Mucosa of rectum (tissue), 2 donors: ENCODE measurements around the gene HAPLN3.

Source experiments
- H3K27ac ChIP-seq, 2 donors: one replicate each; pipeline ENCODE4 v1.7.0; 2013; ENCODE audit warnings: inconsistent platforms in 2 of 2, low read depth in 2 of 2, low read length in 2 of 2
- H3K27me3 ChIP-seq, 2 donors: one replicate each; pipeline ENCODE4 v1.7.0; 2013; ENCODE audit warnings: low read length in 2 of 2; ENCODE audit not compliant: control insufficient read depth in 2 of 2, insufficient read depth in 2 of 2
- H3K36me3 ChIP-seq, 2 donors: one replicate each; pipeline ENCODE4 v1.7.0; 2013; ENCODE audit warnings: low read length in 2 of 2; ENCODE audit not compliant: control insufficient read depth in 2 of 2, insufficient read depth in 2 of 2
- H3K4me1 ChIP-seq, 2 donors: one replicate each; pipeline ENCODE4 v1.7.0; 2013; ENCODE audit warnings: low read length in 2 of 2, mild to moderate bottlenecking in 1 of 2; ENCODE audit not compliant: control insufficient read depth in 2 of 2, insufficient read depth in 2 of 2
- H3K4me3 ChIP-seq, 2 donors: one replicate each; pipeline ENCODE4 v1.7.0; 2013; ENCODE audit warnings: low read length in 2 of 2
- H3K9ac ChIP-seq, 2 donors: one replicate each; pipeline ENCODE4 v1.7.0; 2013; ENCODE audit warnings: low read length in 2 of 2, low read depth in 1 of 2, mild to moderate bottlenecking in 1 of 2
- H3K9me3 ChIP-seq, 2 donors: one replicate each; pipeline ENCODE4 v1.7.0; 2013; ENCODE audit warnings: low read length in 2 of 2; ENCODE audit not compliant: control insufficient read depth in 2 of 2
- donor health status: healthy.
- donor health status: Normal muscosa, but diverticular disease.

Gene HAPLN3

GRCh38 chr15:88845616-88846015 is 49.7 kb downstream of the HAPLN3 start:
- no peaks in the 10 kb centered on the region for H3K9me3 ChIP-seq

GRCh38 chr15:88844749-88845386 is 50.5 kb downstream of the HAPLN3 start:
- H3K9me3 ChIP-seq: no peaks in the 10 kb centered on the region
- H3K4me1 ChIP-seq: no peaks in the 10 kb centered on the region
- no peak overlapping the region for H3K27ac ChIP-seq
- no peak overlapping the region for H3K9ac ChIP-seq
- no peaks in the 10 kb centered on the region for H3K36me3 ChIP-seq
- no peak overlapping the region for H3K4me3 ChIP-seq
- H3K27me3 ChIP-seq: no peaks in the 10 kb centered on the region

More at GRCh38 chr15:88845616-88846015, 49.7 kb downstream of the HAPLN3 start:
- Histone ChIP-seq H3K4me1 (no peaks in the 10 kb centered on the region), H3K27me3 (no peaks in the 10 kb centered on the region), H3K36me3 (no peaks in the 10 kb centered on the region), H3K4me3 (no peak overlapping the region), H3K9ac (no peak overlapping the region), H3K27ac (no peak overlapping the region)

GRCh38 chr15:88843334-88843733 is 52.0 kb downstream of the HAPLN3 start:
- no peaks in the 10 kb centered on the region for H3K9me3 ChIP-seq
- H3K9ac ChIP-seq: no peak overlapping the region
- no peaks in the 10 kb centered on the region for H3K4me1 ChIP-seq
- H3K27me3 ChIP-seq: no peaks in the 10 kb centered on the region
- no peak overlapping the region for H3K4me3 ChIP-seq
- no peak overlapping the region for H3K27ac ChIP-seq
- no peaks in the 10 kb centered on the region for H3K36me3 ChIP-seq

- no peak overlapping the region for H3K27ac ChIP-seq
- no peaks in the 10 kb centered on the region for H3K4me1 ChIP-seq
- H3K4me3 ChIP-seq: no peak overlapping the region
- no peaks in the 10 kb centered on the region for H3K9me3 ChIP-seq
- H3K27me3 ChIP-seq: no peaks in the 10 kb centered on the region
- no peaks in the 10 kb centered on the region for H3K36me3 ChIP-seq
- H3K9ac ChIP-seq: no peak overlapping the region
Observed at GRCh38 chr15:88842156-88842555, 53.2 kb downstream of the HAPLN3 start.

GRCh38 chr15:88841236-88841635 is 54.1 kb downstream of the HAPLN3 start:
- Histone ChIP-seq H3K27ac (no peak overlapping the region), H3K4me3 (no peak overlapping the region), H3K9me3 (no peaks in the 10 kb centered on the region), H3K27me3 (no peaks in the 10 kb centered on the region), H3K9ac (no peak overlapping the region), H3K36me3 (no peaks in the 10 kb centered on the region), H3K4me1 (no peaks in the 10 kb centered on the region)

GRCh38 chr15:88839961-88840360 is 55.4 kb downstream of the HAPLN3 start:
- Histone ChIP-seq H3K9ac (no peak overlapping the region), H3K4me3 (no peak overlapping the region), H3K9me3 (no peaks in the 10 kb centered on the region), H3K4me1 (no peaks in the 10 kb centered on the region), H3K36me3 (no peaks in the 10 kb centered on the region), H3K27me3 (no peaks in the 10 kb centered on the region), H3K27ac (no peak overlapping the region)

- Histone ChIP-seq H3K9me3 (no peaks in the 10 kb centered on the region), H3K4me3 (no peak overlapping the region), H3K36me3 (no peaks in the 10 kb centered on the region)
Observed at GRCh38 chr15:88839146-88839545, 56.2 kb downstream of the HAPLN3 start.

GRCh38 chr15:88838667-88839066 is 56.7 kb downstream of the HAPLN3 start:
- Histone ChIP-seq H3K4me1 (no peaks in the 10 kb centered on the region), H3K27ac (no peak overlapping the region), H3K4me3 (no peak overlapping the region), H3K9me3 (no peaks in the 10 kb centered on the region), H3K36me3 (no peaks in the 10 kb centered on the region), H3K27me3 (no peaks in the 10 kb centered on the region), H3K9ac (no peak overlapping the region)

More at GRCh38 chr15:88839146-88839545, 56.2 kb downstream of the HAPLN3 start:
- no peak overlapping the region for H3K27ac ChIP-seq
- H3K4me1 ChIP-seq: no peaks in the 10 kb centered on the region
- no peaks in the 10 kb centered on the region for H3K27me3 ChIP-seq
- no peak overlapping the region for H3K9ac ChIP-seq

- no peaks in the 10 kb centered on the region for H3K27me3 ChIP-seq
- H3K4me1 ChIP-seq: no peaks in the 10 kb centered on the region
- H3K9ac ChIP-seq: no peak overlapping the region
- no peak overlapping the region for H3K4me3 ChIP-seq
- no peaks in the 10 kb centered on the region for H3K9me3 ChIP-seq
- H3K27ac ChIP-seq: no peak overlapping the region
- H3K36me3 ChIP-seq: no peaks in the 10 kb centered on the region
Observed at GRCh38 chr15:88835646-88836045, 59.7 kb downstream of the HAPLN3 start.

GRCh38 chr15:88835119-88835518 is 60.2 kb downstream of the HAPLN3 start:
- H3K4me3 ChIP-seq: no peak overlapping the region

More at GRCh38 chr15:88835119-88835518, 60.2 kb downstream of the HAPLN3 start:
- H3K36me3 ChIP-seq: no peaks in the 10 kb centered on the region
- H3K27ac ChIP-seq: no peak overlapping the region
- H3K27me3 ChIP-seq: no peaks in the 10 kb centered on the region
- H3K9me3 ChIP-seq: no peaks in the 10 kb centered on the region
- H3K9ac ChIP-seq: no peak overlapping the region
- no peaks in the 10 kb centered on the region for H3K4me1 ChIP-seq
